Medulla oblongata (tissue), 1 donor: ENCODE measurements around the gene TTC27.
"Not testable (repeated sequence)": the region's sequence is repeated elsewhere in the genome, so short reads cannot be mapped to it uniquely, and the experiment has no call there.

Experiments used
- DNase-seq: peaks from one replicate; pipeline ENCODE4 v3.0.0-alpha.2; 2015; ENCODE audit errors: extremely low spot score

The TTC27 gene

DNA sequence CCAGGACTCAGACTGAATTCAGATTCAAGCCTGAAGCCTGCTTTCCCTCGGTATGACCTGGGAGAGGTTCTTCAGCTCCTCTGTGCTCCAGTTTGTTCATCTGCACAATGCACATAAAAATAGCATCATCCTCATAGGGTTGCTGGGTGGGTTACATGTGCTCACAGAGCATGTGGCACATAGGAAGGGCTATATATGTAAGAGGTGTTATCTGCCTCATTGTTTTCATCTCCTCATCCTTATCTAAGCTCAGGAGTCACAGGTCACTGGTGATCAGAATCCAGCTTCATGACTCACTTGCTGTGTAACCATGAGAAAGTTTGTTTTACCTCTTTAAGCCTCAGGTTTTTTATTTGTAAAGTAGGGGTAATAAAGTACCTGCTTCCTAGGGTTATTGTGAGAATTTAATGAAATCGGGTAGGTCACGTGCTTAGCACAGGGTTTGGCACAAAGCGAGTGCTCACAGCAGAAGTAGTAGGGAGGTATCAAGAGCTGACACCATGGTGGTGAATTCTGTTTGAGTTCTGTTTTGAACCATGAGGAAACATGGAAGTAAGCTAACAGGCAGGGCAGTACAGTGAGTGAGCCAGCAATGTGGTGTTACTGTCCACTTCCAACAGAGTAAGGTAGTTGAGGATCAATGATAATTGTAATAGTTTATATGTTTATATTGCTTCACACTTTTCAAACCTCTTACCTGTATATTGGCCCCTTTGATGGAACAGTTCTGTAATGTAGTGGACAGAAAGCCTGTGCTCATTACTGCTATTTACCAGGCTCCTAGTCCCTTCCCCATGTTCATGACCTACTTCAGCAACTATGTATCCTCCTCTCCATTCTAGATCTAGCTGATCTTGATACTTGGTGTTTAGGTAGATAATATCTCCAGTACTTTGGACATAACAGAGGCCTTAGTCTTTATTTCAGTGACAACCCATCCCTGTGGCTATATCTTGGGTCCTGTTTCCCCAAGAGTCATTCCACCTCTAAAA, 177.6 kb downstream of the TTC27 start:
- DNase-seq = no peak

DNA sequence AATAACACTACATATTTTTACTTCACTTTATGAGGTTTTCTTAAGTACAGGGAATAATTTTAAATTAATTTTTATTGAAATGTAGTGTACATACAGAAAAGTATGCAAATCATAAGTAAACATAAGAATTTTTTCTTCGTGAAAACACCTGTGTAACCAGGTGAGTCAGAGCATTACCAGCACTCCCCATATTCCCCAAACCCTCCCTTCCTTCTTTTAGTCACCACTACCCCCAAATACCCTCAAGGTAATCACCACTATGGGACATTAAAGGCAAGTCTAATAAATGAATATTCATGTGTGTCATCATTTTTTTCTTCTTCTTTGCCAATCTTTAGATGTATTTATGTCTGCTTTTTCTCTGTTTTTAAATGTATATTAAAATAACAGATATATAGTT, 179.0 kb downstream of the TTC27 start:
- no peak for DNase-seq

DNA sequence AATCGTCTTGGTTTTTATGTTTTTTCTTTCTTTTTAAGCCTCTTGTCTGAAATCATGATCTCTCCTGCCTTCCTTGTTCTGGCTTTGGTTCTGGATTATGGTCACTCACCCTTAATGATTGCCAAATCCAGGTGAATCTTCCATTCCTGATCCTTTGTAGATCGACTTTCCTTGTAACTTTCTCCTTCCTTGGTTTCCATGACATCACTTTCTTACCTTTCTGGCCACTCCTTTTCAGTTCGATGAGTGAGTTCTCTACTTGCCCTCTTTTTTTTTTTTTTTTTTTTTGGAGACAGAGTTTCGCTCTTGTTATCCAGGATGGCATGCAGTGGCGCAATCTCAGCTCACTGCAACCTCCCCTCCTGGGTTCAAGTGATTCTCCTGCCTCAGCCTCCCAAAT, 179.8 kb downstream of the TTC27 start:
- no peak for DNase-seq

DNA sequence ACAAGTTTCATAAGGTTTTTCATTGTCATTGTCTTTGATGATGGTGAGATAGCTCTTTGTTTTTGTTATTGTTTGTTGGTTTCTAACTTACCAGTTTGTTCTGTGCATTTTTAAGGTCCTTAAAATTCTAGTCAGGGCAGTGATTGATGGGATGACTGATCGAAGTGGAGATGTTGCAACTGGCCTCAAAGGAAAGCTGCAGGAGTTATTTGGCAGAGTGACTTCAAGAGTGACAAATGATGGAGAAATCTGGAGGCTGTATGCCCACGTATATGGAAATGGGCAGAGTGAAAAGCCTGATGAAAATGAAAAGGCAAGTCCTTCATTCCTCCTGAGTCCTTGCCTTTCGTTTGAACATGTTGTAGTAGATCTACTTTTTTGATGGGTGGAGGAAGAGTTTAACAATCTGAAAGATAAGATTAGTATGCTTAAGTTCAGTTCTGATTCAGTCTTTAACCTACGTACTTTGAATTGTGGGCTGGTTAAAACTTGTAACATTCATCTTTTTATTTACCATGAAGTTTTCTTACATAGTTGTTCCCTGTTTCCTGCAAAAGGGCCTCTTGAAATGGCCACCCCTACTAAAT, 183.2 kb downstream of the TTC27 start:
- DNase-seq = no peak

DNA sequence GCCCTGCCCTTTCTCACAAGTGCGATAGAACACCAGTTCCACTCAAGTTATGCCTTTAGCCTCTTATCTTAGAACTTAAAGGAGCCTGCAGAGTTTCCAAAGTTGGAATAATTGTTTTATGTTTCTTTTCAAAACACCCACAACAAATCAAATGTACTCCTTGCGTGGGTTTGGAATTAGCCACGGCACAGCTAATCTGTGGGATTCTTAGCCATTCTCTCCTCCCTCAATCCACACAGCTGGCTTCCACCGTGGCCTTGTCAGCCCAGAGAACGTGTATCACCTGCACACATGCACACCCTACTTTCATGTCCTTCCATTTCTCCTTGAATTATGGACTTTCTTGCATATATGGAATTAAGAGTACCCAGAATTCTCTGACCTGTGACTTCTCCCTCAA, 183.8 kb downstream of the TTC27 start:
- DNase-seq = no peak

DNA sequence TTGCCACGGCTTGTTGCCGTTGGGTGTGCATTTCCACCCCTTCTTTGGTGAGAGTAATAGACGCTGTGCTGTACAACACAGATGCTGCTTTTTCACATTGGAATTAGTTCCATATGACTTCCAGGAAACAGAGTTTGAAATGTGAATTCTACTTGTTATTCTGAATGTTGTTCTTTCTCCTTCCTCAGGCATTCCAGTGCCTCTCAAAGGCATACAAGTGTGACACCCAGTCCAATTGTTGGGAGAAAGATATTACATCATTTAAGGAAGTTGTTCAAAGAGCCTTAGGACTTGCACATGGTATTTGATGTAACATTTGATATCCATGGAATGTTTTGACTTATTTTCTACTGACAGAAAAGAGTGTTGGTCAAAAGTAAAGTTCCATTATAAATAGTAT, 184.5 kb downstream of the TTC27 start:
- DNase-seq = no peak

DNA sequence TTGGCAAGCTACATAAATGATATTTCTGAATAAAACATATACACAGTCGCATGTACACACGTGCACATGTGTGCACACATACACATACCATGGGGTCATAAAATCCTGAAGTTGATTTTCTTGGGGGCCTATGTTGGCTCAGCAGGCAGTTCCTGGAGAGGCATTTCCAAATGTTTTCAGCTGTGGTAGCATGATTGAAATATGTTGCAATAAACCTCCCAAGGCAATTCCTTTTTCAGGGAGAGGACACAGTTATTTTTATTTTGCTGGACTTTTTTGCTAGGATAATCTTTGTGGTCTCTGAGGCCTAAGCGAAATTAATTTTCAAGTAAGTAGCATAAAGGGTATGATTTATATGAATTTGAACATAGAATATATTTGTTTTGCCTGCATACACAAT, 192.2 kb downstream of the TTC27 start:
- DNase-seq = no peak

DNA sequence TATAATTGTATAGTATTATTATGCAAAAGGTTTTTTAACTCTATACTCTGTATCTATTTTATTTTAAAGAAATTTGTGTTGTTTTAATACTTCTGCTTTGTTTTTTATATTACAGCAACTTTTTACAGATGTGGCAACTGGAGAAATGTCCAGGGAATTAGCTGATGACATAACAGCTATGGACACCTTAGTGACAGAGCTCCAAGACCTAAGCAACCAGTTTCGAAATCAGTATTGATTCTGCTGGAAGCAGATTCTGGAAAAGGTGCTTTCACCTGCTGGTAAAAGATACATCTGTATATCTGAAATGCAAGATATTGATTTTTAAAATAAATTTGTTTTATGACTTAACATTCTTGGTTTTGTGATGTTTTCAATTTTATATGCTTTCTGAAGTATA, 192.9 kb downstream of the TTC27 start:
- no peak for DNase-seq

DNA sequence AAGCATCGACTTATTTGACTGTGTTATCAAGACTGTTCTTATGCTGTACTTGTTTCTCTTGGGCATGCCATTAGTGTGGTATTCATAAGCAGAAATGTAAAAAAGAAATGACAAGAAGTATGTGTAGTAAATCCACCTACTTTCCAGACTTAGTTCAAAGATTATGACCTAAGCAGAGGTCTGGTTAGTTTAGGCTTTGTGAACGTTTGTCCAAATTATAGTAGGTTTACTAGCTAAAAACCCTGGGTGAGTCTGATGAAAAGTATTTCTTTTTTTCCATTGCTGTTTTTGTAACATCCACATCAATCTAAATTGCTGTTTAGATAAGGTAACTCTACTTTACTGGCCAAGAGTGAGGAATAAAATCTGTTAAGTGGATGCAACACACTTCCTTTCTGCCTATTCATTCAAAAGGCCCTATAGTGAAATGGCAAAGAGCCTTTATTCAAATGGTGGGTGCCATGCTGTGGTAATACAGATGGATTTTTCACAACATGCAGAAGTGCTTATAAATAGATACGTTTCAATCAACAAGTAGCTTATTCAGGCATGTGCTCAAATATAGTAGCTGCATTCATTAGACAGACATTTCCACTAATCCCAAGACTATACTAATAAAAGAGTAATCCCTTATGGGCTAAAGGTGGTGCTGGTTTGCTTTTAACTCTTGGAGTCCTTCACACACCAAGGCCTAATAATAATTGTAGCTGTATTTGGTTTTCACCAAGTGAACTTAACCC, 196.4 kb downstream of the TTC27 start:
- DNase-seq = peak; percentile 8

DNA sequence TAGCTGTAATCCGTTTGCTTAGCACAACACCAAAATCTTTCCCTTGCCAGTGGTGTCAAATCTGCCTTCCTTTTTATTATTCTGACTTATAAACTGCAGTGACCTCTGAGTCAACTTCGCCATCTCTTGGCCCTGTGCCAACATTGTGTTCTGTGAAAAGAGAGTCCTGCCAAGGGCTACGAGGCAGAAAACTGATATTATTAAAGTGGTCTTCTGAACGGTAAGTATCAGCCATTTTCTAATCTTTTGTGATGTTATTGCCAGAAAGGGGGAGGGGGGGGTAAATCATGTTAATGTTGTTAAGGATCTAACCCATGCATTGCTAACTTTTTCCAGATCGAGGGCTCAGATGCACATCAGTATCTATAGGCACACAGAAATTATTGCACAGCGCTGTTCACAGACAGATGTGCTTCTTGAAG, 197.5 kb downstream of the TTC27 start:
- DNase-seq = peak; percentile 67

DNA sequence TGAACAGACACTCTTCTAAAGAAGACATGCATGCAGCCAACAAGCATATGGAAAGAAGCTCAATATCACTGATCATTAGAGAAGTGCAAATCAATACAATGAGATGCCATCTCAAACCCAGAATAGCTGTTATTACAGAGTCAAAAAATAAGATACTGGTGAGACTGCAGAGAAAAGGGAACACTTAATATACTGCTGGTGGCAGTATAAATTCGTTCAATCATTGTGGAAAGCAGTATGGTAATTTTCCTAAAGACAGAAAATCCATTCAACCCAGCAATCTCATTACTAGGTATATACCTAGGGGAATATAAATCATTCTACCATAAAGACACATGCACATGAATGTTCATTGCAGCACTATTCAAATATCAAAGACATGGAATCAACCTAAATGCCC, 202.3 kb downstream of the TTC27 start:
- DNase-seq = no peak

DNA sequence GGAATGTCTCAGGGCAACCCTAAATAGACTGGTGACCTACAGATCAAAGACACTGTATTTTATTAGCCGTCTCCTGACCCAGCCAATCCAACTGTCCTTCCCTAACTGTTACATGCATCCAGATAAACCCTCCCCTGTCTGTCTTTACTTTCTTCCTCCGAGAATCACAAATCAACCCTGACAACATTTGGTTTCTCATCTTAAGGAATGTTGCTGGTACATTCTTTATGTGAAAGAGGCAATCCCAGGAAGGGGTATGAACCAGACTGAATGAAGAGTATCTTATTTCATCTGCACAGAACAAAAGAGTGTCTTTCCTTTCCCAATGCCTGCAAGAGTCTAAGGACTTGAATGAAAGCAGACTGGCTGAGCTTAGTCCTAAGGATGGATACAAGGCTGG, 205.0 kb downstream of the TTC27 start:
- no peak for DNase-seq

DNA sequence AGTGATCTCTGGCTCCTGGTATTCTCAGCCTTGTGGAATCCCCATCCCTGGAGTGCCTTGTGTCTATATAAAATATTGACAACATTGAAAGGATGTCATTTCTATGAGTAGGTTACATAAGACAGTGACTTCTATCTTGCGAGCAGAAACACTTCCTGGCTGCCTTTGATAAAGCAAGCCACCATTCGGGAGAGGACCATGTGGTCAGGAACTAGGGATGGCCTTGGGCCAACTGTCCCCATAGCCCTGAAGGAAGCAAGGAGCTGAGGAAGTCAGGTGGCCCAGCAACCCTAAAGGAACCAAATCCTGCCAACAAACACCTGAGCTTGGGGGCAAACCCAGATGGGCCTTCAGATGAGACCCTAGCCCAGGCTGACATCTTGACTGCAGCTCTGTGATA, 205.9 kb downstream of the TTC27 start:
- no peak for DNase-seq

DNA sequence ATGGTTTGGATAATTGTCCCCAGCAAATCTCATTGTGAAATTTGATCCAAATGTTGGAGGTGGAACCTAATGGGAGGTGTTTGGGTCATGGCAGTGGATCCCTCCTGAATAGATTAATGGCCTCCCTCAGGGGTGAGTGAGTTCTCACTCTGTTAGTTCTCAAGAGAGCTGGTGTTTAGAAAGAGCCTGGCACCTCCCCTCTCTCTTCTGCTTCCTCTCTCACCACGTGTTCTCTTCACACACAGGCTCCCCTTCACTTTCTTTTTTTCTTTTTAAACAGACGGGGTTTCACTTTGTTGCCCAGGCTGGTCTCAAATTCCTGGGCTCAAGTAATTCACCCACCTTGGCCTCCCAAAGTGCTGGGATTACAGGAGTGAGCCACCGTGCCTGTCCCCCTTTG, 207.3 kb downstream of the TTC27 start:
- no peak for DNase-seq

DNA sequence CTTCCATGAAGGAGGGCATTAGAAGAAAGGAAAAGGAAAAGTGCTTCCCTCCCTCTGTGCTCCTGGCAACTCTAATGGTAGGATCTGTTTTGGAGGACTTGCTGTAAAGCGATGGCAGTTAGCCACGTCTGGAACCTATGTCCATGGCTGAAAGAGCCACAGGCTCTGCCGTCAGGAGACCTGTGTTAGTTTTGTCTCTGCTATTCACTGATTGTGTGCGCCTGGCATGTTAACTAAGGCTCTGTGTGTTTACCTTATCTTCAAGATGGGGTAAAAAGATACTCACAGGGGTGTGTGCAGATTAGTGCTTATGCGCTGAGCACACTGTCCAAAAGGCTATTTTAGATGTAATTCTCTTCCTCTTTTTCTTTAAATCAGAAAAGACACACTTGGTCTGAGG, 209.1 kb downstream of the TTC27 start:
- no peak for DNase-seq

DNA sequence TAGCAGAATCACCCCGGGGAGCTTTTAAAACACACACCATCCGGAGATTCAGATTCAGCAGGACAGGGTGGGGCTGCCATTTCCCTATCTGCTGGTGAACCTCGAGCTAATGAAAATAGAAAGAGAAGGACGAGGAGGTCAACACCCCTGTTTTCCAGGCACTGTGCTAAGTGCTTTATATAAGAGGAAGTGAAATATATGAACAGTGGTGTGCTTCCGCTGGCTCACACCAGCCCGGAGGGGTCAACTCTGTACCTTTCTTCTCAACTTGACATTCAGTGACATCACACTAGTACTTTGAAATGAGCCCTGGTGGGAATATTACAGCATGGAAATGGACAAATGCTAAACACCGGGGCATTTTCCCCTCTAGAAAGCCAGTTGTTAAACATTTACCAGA, 210.6 kb downstream of the TTC27 start:
- no peak for DNase-seq

DNA sequence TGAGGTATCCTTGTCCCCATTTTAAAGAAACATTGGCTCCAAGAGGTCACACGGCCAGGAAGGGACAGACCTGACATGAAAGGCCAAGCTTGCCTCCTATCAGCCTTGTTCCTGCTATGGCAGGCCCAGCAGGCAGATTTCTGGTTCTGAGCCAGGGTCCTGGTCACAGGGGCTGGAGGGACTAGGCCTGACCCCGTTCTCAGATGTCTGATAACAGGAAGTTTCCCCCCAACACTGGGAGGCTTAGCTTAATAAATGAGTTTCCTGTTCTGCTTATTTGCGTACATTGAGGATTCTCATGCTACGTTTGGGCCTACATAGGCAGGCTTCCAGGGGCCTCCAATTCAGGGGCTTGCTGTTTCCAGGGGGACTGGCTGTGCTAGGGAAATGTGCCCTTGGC, 211.1 kb downstream of the TTC27 start:
- DNase-seq = no peak

DNA sequence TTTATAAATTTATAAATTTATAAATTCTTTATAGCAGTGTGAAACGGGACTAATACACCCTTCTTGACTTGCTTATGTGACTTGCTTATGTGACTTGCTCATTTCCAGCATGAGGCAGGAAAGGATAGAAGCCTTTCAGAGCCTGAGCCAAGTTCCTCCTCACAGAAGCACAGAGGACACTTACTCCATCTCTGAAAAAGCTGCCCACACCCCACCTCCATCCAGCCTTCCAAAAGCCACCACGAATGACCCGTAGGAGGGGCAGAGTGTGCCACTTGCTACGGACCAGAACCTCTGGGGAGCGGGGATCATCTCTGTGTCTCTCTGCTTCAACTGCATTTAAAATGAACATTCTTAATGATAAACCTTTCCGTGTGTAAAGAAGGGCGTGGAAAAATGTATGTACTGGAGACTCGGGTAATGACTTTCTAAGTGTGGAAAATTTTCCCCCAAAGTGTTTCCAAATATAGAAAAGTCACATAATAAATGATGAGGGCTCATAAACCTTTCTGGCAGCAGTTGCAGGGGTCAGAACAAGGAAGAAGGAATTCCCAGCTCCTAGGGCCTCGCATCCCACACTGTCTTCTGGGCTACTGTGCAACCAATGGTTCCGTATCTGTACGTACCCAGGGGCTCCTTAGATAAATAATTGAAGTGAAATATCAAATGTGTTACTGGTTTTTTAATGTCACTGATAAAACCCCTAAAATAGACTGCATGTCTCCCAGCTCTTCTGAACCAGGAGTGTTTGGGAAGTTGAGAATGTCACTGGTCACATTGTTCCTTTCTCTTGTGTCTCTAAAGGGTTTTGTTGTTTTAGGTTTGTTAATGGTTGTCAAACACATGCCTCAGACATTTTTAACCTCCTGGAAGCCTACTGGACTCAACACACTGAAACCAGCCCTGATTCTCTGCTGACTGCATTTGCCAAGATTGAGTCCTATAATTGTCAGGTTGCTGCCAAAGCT, 214.4 kb downstream of the TTC27 start:
- no peak for DNase-seq

DNA sequence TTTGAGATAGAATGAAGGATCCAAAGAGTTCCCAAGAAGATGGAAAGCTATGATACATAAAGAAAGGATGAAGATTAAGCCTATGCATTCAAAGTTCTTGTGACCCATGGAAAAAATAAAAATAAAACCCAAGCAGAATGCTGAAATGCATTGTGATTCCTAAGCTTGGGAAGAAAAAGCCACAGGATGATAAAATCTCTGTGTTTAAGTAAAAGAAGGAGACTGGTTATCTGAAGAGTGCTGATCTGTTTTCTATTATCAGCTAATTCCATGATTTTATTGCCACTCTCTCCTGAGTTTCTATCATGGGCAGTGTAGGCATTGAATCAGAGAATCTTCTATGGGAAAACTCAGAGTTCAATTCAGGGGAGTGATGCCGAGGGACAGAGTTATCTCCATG, 215.8 kb downstream of the TTC27 start:
- DNase-seq = no peak

DNA sequence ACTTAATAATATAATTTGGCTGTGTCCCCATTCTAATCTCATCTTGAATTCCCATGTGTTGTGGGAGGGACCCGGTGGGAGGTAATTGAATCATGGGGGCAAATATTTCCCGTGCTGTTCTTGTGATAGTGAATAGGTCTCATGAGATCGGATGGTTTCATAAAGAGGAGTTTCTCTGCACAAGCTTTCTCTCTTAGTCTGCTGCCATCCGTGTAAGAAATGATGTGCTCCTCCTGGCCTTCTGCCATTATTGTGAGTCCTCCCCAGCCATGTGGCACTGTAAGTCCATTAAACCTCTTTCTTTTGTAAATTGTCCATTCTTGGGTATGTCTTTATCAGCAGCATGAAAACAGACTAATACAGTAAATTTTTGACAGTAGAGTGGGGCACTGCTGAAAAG, 216.4 kb downstream of the TTC27 start:
- DNase-seq = no peak

DNA sequence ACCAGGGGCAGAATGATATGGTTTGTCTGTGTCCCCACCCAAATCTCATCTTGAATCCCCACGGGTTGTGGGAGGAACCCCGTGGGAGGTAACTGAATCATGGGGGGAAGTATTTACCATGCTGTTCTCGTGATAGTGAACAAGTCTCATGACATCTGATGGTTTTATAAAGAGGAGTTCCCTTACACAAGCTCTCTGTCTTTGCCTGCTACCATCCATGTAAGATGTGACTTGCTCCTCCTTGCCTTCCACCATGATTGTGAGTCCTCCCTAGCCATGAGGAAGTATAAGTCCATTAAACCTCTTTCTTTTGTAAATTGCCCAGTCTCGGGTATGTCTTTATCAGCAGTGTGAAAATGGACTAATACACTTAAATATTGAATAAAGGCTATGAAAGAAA, 218.4 kb downstream of the TTC27 start:
- DNase-seq = not testable (repeated sequence)
